IMR-90 (cell line): ENCODE results near the gene SYP. TPM values are rescaled to one million over a fixed set of nuclear protein-coding genes. Genes with fewer than 3 reads are reported as not detected.

Experiments used
- ATAC-seq: fragments of 200-7000 bp; cut with Tn5 transposase; 2 replicates; pipeline ENCODE4 v1.9.1; 2020; ENCODE audit warnings: low read depth, mild to moderate bottlenecking, moderate library complexity
- BruUV-seq: library from RNA; stranded (reverse); fragments of 400-500 nt; replicated peaks from 2 replicates; lab custom pipeline; 2021; lab: Mats Ljungman, UMichigan
- CTCF ChIA-PET: fragments of 300-600 bp; formaldehyde crosslinking; extraction: SDS; loops from one replicate; lab custom pipeline; 2021; ENCODE audit warnings: antibody characterized with exemption; lab: Yijun Ruan, JAX
- POLR2A ChIA-PET: fragments of 300-600 bp; sonication (Branson Sonifier 250); formaldehyde crosslinking; loops from one replicate; lab custom pipeline; 2022; ENCODE audit warnings: antibody characterized with exemption; ENCODE audit not compliant: unreplicated experiment; lab: Charles Lee
- DNase-seq: peaks from one replicate; pipeline ENCODE4 v3.0.0; 2013
- H2AFZ ChIP-seq: replicated peaks from 2 replicates; pipeline ENCODE3; 2013; ENCODE audit warnings: low read length, mild to moderate bottlenecking; ENCODE audit not compliant: poor library complexity
- H2AK5ac ChIP-seq: 2 replicates; pipeline ENCODE4 v1.6.1; 2013; ENCODE audit warnings: low read depth, low read length, inconsistent platforms
- H2AK9ac ChIP-seq: replicated peaks from 2 replicates; pipeline ENCODE3; 2013; ENCODE audit warnings: mild to moderate bottlenecking, low read depth, low read length, moderate library complexity; ENCODE audit not compliant: poor library complexity
- H2BK120ac ChIP-seq: 2 replicates; pipeline ENCODE4 v1.6.1; 2013; ENCODE audit warnings: low read depth, low read length, inconsistent platforms
- H2BK15ac ChIP-seq: 3 replicates; pipeline ENCODE4 v1.6.1; 2013; ENCODE audit warnings: low read depth, low read length, inconsistent platforms
- H2BK20ac ChIP-seq: 2 replicates; pipeline ENCODE4 v1.6.1; 2013; ENCODE audit warnings: low read depth, mild to moderate bottlenecking, inconsistent platforms, low read length, moderate library complexity
- H2BK5ac ChIP-seq: 2 replicates; pipeline ENCODE4 v1.6.1; 2013; ENCODE audit warnings: mild to moderate bottlenecking, low read depth, low read length, inconsistent platforms; ENCODE audit not compliant: poor library complexity, severe bottlenecking
- H3K14ac ChIP-seq: replicated peaks from 2 replicates; pipeline ENCODE4 v1.6.1; 2013; ENCODE audit warnings: low read depth, low read length, inconsistent platforms
- H3K18ac ChIP-seq: 2 replicates; pipeline ENCODE4 v1.6.1; 2013; ENCODE audit warnings: low read depth, low read length, control low read depth
- H3K23ac ChIP-seq: 2 replicates; pipeline ENCODE4 v1.6.1; 2013; ENCODE audit warnings: low read depth, low read length, inconsistent platforms
- H3K27ac ChIP-seq: 2 replicates; pipeline ENCODE4 v1.5.1; 2013; ENCODE audit warnings: mild to moderate bottlenecking, control low read depth, low read length; ENCODE audit not compliant: insufficient read depth
- H3K27me3 ChIP-seq: 2 replicates; pipeline ENCODE4 v1.6.1; 2013; ENCODE audit warnings: low read length; ENCODE audit not compliant: control insufficient read depth, insufficient read depth
- H3K36me3 ChIP-seq: 2 replicates; pipeline ENCODE4 v1.6.1; 2013; ENCODE audit warnings: low read length, mixed read lengths; ENCODE audit not compliant: control insufficient read depth, insufficient read depth
- H3K4ac ChIP-seq: 2 replicates; pipeline ENCODE4 v1.6.1; 2013; ENCODE audit warnings: low read depth, low read length, inconsistent platforms
- H3K4me1 ChIP-seq: 2 replicates; pipeline ENCODE4 v1.6.1; 2013; ENCODE audit warnings: low read length, mixed read lengths; ENCODE audit not compliant: control insufficient read depth, insufficient read depth
- H3K4me2 ChIP-seq: 2 replicates; pipeline ENCODE4 v1.6.1; 2013; ENCODE audit warnings: low read depth, mild to moderate bottlenecking, control low read depth, low read length, moderate library complexity
- H3K4me3 ChIP-seq: 2 replicates; pipeline ENCODE4 v1.5.1; 2013; ENCODE audit warnings: low read depth, mild to moderate bottlenecking, control low read depth, low read length, moderate library complexity; ENCODE audit not compliant: insufficient read depth
- H3K56ac ChIP-seq: 2 replicates; pipeline ENCODE4 v1.6.1; 2013; ENCODE audit warnings: low read length, inconsistent platforms; ENCODE audit not compliant: insufficient read depth; ENCODE audit errors: extremely low read depth
- H3K79me1 ChIP-seq, 2 experiments: 2 replicates each; pipeline ENCODE4 v1.6.1; 2013; ENCODE audit warnings: low read length in 2 of 2, inconsistent platforms in 1 of 2, low read depth in 1 of 2
- H3K9ac ChIP-seq: 2 replicates; pipeline ENCODE4 v1.6.1; 2013; ENCODE audit warnings: low read depth, low read length, control low read depth
- H3K9me1 ChIP-seq: 2 replicates; pipeline ENCODE4 v1.6.1; 2013; ENCODE audit warnings: low read length, inconsistent platforms; ENCODE audit not compliant: insufficient read depth
- H3K9me3 ChIP-seq: 2 replicates; pipeline ENCODE4 v1.6.1; 2013; ENCODE audit warnings: low read length; ENCODE audit not compliant: control insufficient read depth, insufficient read depth
- H4K20me1 ChIP-seq: 2 replicates; pipeline ENCODE4 v1.6.1; 2013; ENCODE audit warnings: low read length, inconsistent platforms; ENCODE audit not compliant: insufficient read depth
- H4K5ac ChIP-seq: 2 replicates; pipeline ENCODE4 v1.6.1; 2013; ENCODE audit warnings: mild to moderate bottlenecking, low read depth, low read length, control low read depth
- H4K8ac ChIP-seq, 2 experiments: 2 replicates each; pipeline ENCODE4 v1.6.1; 2013; ENCODE audit warnings: low read depth in 2 of 2, low read length in 2 of 2, control low read depth in 1 of 2, inconsistent platforms in 1 of 2
- H4K91ac ChIP-seq: 2 replicates; pipeline ENCODE4 v1.6.1; 2013; ENCODE audit warnings: low read depth, low read length, inconsistent platforms; ENCODE audit not compliant: insufficient read depth
- CEBPB ChIP-seq: IDR thresholded peaks from 2 replicates; pipeline ENCODE4 v1.6.1; 2012; ENCODE audit warnings: low read depth, low read length, improper control_type of control experiment
- CHD1 ChIP-seq: IDR thresholded peaks from 2 replicates; pipeline ENCODE4 v1.6.1; 2012; ENCODE audit warnings: low read depth, low read length, improper control_type of control experiment
- CTCF ChIP-seq: conservative IDR thresholded peaks from 2 replicates; pipeline ENCODE4 v1.5.1; 2012; ENCODE audit warnings: mild to moderate bottlenecking, low read depth, low read length, improper control_type of control experiment
- ELK1 ChIP-seq: fragments of 150-350 bp; IDR thresholded peaks from 2 replicates; pipeline ENCODE4 v1.6.1; 2016; ENCODE audit warnings: low read depth, mild to moderate bottlenecking, low read length, moderate library complexity, borderline replicate concordance
- MAZ ChIP-seq: IDR thresholded peaks from 2 replicates; pipeline ENCODE4 v1.6.1; 2012; ENCODE audit warnings: low read depth, mild to moderate bottlenecking, low read length, improper control_type of control experiment, moderate library complexity, borderline replicate concordance
- MXI1 ChIP-seq: IDR thresholded peaks from 2 replicates; pipeline ENCODE4 v1.6.1; 2012; ENCODE audit warnings: low read depth, mild to moderate bottlenecking, low read length, moderate library complexity, borderline replicate concordance
- RAD21 ChIP-seq: IDR thresholded peaks from 2 replicates; pipeline ENCODE4 v1.6.1; 2012; ENCODE audit warnings: low read length, improper control_type of control experiment
- WGBS, 2 experiments: methylation state at CpG; one replicate each; pipeline versions ENCODE4 v1.1.5 to v1.1.7; 2013; ENCODE audit warnings: missing lambda C conversion rate in 2 of 2; ENCODE audit not compliant: insufficient read length in 1 of 2; ENCODE audit errors: extremely low coverage in 2 of 2; 5-methylcytosine and 5-hydroxymethylcytosine counted together
- dilution Hi-C: fragments of 300-500 bp; cut with HindIII; formaldehyde crosslinking; loops from one replicate; pipeline ENCODE4 v1.14.3; 2018; ENCODE audit warnings: low sequenced_read_pairs; ENCODE audit not compliant: unreplicated experiment
- in situ Hi-C: fragments of 300-500 bp; cut with MboI; formaldehyde crosslinking; loops from 3 replicates; pipeline ENCODE4 v1.14.3; 2019; ENCODE audit warnings: low sequenced_read_pairs, inconsistent platforms, mixed read lengths
- intact Hi-C: fragments of 100-400 bp; cut with micrococcal nuclease; formaldehyde crosslinking; loops from 2 replicates; pipeline ENCODE4 v1.10.0; 2022
- polyA plus RNA-seq, 3 experiments: library from polyadenylated mRNA; depleted of rRNA; stranded (reverse); fragments of >200 nt; gene quantifications; 2 replicates each; pipeline ENCODE4 v1.2.3, GENCODE V29; 2012; ENCODE audit warnings: low replicate concordance in 1 of 3
- total RNA-seq: library from RNA; depleted of rRNA; stranded (reverse); fragments of >200 nt; gene quantifications from 2 replicates; pipeline ENCODE4 v1.2.3, GENCODE V29; 2012

SYP gene
- total and polyA plus RNA-seq, 2 of the 4 experiments (the other 2 are of a cell fraction), result under 0.01 to 0.05 TPM

DNA sequence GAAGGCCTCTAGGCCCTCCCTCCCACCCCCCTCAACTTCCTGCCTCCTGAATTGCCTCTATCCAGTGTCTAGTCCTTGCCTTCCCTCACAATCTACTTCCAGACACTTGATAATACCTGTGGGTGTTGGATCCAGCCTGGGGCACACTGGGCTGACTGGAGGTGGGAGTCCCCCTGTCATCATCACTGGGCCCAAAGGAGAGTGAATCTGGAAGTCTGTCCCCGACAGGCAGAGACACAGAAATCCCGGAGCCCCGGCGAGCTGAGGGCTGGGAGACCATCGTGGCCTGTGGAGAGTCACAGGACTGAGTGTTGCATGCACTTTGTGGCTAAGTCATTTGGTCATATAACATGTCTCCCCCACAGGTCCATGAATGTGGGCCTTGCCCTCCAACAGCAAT is 8.4 kb upstream of the SYP start:
- in situ Hi-C loops, result no loop called here
- intact Hi-C loops, result no loop called here
- H3K27ac ChIP-seq, result no peak overlapping the region
- no peak overlapping the region for H2BK15ac ChIP-seq
- ChIA-PET POLR2A (no interaction called here), CTCF (interaction anchor here (0.6 kb wide), 1 partner anchor 76 kb away, joined by 4 read pairs; no protein-coding TSS in a partner anchor)
- no peaks in the 10 kb centered on the region for H3K9me1 ChIP-seq
- H2AFZ ChIP-seq, result no peak overlapping the region
- ATAC-seq (no peak), DNase-seq (no peak)
- no peaks in the 10 kb centered on the region for H4K20me1 ChIP-seq
- BruUV-seq, result no TSS peak
- H3K36me3 ChIP-seq, result no peaks in the 10 kb centered on the region
- no peak overlapping the region for H4K91ac ChIP-seq
- no peak overlapping the region for H2AK5ac ChIP-seq
- H3K9me3 ChIP-seq, result no peaks in the 10 kb centered on the region; the same call in 1 of the 2 replicates
- TF ChIP-seq RAD21 (no peak), MAZ (no peak), MXI1 (no peak), CHD1 (no peak), CTCF (no peak), ELK1 (no peak), CEBPB (no peak)
- H2BK5ac ChIP-seq, result no peak overlapping the region
- H3K79me1 ChIP-seq, result no peaks in the 10 kb centered on the region
- no peak overlapping the region for H2BK20ac ChIP-seq
- H3K18ac ChIP-seq, result no peak overlapping the region
- no peak overlapping the region for H3K56ac ChIP-seq
- WGBS, 2 experiments, result no CpG with 5 or more reads among the region's 5 CpGs
- no peak overlapping the region for H3K4me2 ChIP-seq
- dilution Hi-C loops, result no loop called here
- H4K5ac ChIP-seq, result no peak overlapping the region
- H3K4ac ChIP-seq, result no peak overlapping the region
- no peaks in the 10 kb centered on the region for H3K4me1 ChIP-seq
- H3K23ac ChIP-seq, result no peak overlapping the region
- no peak overlapping the region for H3K9ac ChIP-seq
- H4K8ac ChIP-seq, result no peak overlapping the region
- no peak overlapping the region for H3K14ac ChIP-seq
- no peak overlapping the region for H2BK120ac ChIP-seq
- H3K27me3 ChIP-seq, result peaks cover 13% of the 10 kb centered on the region
- no peak overlapping the region for H2AK9ac ChIP-seq
- no peak overlapping the region for H3K4me3 ChIP-seq
